K562 (cell line): ENCODE measurements around the gene PPT1. TPM values are rescaled to one million over a fixed set of nuclear protein-coding genes. Genes with fewer than 3 reads are reported as not detected.

Experiments
- ATAC-seq: fragments of 200-7000 bp; cut with Tn5 transposase; 3 replicates; pipeline ENCODE4 v1.9.1; 2020; ENCODE audit warnings: moderate library complexity
- BruUV-seq: library from RNA; stranded (reverse); fragments of 400-500 nt; replicated peaks from 2 replicates; lab custom pipeline; 2021; lab: Mats Ljungman, UMichigan
- CTCF ChIA-PET: fragments of 300-600 bp; formaldehyde crosslinking; extraction: SDS; loops from one replicate; lab custom pipeline; 2021; ENCODE audit warnings: low intra/inter-chr PET ratio; lab: Yijun Ruan, JAX
- POLR2A ChIA-PET: fragments of 300-600, 350-650 bp; sonication (Branson Sonifier 250); formaldehyde crosslinking; extraction: SDS; loops from one replicate; lab custom pipeline; 2021; ENCODE audit warnings: antibody characterized with exemption, inconsistent platforms; lab: Yijun Ruan, JAX
- DNase-seq, 4 experiments: peaks; one replicate each; pipeline versions ENCODE4 v3.0.0 to v3.0.0-alpha.2; 2011 to 2018; ENCODE audit warnings: low spot score in 3 of 4, mixed read lengths in 3 of 4; ENCODE audit errors: extremely low read depth in 1 of 4
- FAIRE-seq: peaks from 2 replicates; lab custom pipeline; 2011; peaks lifted over from hg19 to GRCh38; lab: Jason Lieb, UNC
- H2AFZ ChIP-seq: 2 replicates; pipeline ENCODE4 v1.6.0; 2011; ENCODE audit warnings: low read depth, low read length, control low read depth, inconsistent platforms
- H3K27ac ChIP-seq: fragments of 200-600 bp; 3 replicates; pipeline ENCODE4 v1.8.0; 2011; ENCODE audit warnings: low read depth, mild to moderate bottlenecking, control low read depth, inconsistent platforms, low read length, moderate library complexity, mixed read lengths; ENCODE audit errors: extremely low read depth
- H3K27me3 ChIP-seq, 2 experiments: fragments of 300-600 bp in 1 of 2; 2 replicates in 1 of 2; 3 replicates in 1 of 2; pipeline versions ENCODE4 v1.6.0 to v1.8.0; 2011; ENCODE audit warnings: inconsistent platforms in 2 of 2, low read length in 2 of 2, mild to moderate bottlenecking in 1 of 2, mixed read lengths in 1 of 2, moderate library complexity in 1 of 2; ENCODE audit not compliant: control insufficient read depth in 2 of 2, insufficient read depth in 2 of 2
- H3K36me3 ChIP-seq: fragments of 300-600 bp; 3 replicates; pipeline ENCODE4 v1.8.0; 2011; ENCODE audit warnings: mild to moderate bottlenecking, low read length, inconsistent platforms; ENCODE audit not compliant: control insufficient read depth, insufficient read depth
- H3K4me1 ChIP-seq, 2 experiments: fragments of 200-600 bp in 1 of 2; replicated peaks in 1 of 2; 2 replicates in 1 of 2; 3 replicates in 1 of 2; pipeline versions ENCODE4 v1.5.1 to v1.8.0; 2011; ENCODE audit warnings: inconsistent platforms in 2 of 2, low read length in 2 of 2, mild to moderate bottlenecking in 1 of 2, mixed read lengths in 1 of 2, moderate library complexity in 1 of 2; ENCODE audit not compliant: control insufficient read depth in 2 of 2, insufficient read depth in 2 of 2
- H3K4me2 ChIP-seq: 2 replicates; pipeline ENCODE4 v1.6.1; 2011; ENCODE audit warnings: low read length, control low read depth, inconsistent platforms, mixed read lengths; ENCODE audit not compliant: insufficient read depth
- H3K4me3 ChIP-seq: fragments of 200-600 bp; sonication (generic), shearing (Covaris generic); 2 replicates; pipeline ENCODE4 v1.5.1; 2016; ENCODE audit warnings: control low read depth, inconsistent platforms
- H3K79me2 ChIP-seq: fragments of 200-600 bp; 3 replicates; pipeline ENCODE4 v1.8.0; 2011; ENCODE audit warnings: low read length, inconsistent platforms; ENCODE audit not compliant: control insufficient read depth, insufficient read depth
- H3K9ac ChIP-seq, 2 experiments: 2 replicates each; pipeline versions ENCODE4 v1.6.0 to v1.6.1; 2011; ENCODE audit warnings: low read depth in 2 of 2, low read length in 2 of 2, control low read depth in 1 of 2, inconsistent platforms in 1 of 2, mild to moderate bottlenecking in 1 of 2, mixed read lengths in 1 of 2; ENCODE audit not compliant: insufficient read depth in 1 of 2
- H3K9me1 ChIP-seq: one replicate; pipeline ENCODE4 v1.6.0; 2011; ENCODE audit warnings: inconsistent platforms, mild to moderate bottlenecking, low read length, moderate library complexity; ENCODE audit not compliant: control insufficient read depth, insufficient read depth
- H3K9me3 ChIP-seq: replicated peaks from 2 replicates; pipeline ENCODE4 v1.5.1; 2011; ENCODE audit warnings: low read depth, low read length, inconsistent platforms; ENCODE audit not compliant: control insufficient read depth, insufficient read depth
- H4K20me1 ChIP-seq: replicated peaks from 2 replicates; pipeline ENCODE4 v1.6.1; 2011; ENCODE audit warnings: low read length, inconsistent platforms, mixed read lengths; ENCODE audit not compliant: control insufficient read depth, insufficient read depth
- ETS1 ChIP-seq: conservative IDR thresholded peaks from 2 replicates; pipeline ENCODE4 v1.6.1; 2011; ENCODE audit warnings: low read depth, mild to moderate bottlenecking, low read length; ENCODE audit not compliant: control insufficient read depth
- NR2C1 ChIP-seq, 2 experiments: fragments of 450-650 bp; IDR thresholded peaks; 2 replicates each; pipeline ENCODE4 v1.6.1; 2017; ENCODE audit warnings: mild to moderate bottlenecking in 2 of 2, antibody characterized with exemption in 1 of 2, inconsistent platforms in 1 of 2, missing compliant biosample characterization in 1 of 2, missing genetic modification characterization in 1 of 2
- PHF20 ChIP-seq: fragments of 450-650 bp; IDR thresholded peaks from 2 replicates; pipeline ENCODE4 v1.6.1; 2018; ENCODE audit not compliant: partially characterized antibody
- POLR3G ChIP-seq: IDR thresholded peaks from 2 replicates; pipeline ENCODE4 v1.6.1; 2011; ENCODE audit not compliant: insufficient read length, insufficient replicate concordance; ENCODE audit errors: extremely low read depth
- SMARCC2 ChIP-seq: fragments of 450-650 bp; IDR thresholded peaks from 2 replicates; pipeline ENCODE4 v1.6.1; 2017; ENCODE audit warnings: antibody characterized with exemption, moderate library complexity, mild to moderate bottlenecking, low read depth
- XRCC3 ChIP-seq: fragments of 450-650 bp; IDR thresholded peaks from 2 replicates; pipeline ENCODE4 v1.6.1; 2017; ENCODE audit warnings: mild to moderate bottlenecking, moderate library complexity
- ZNF436 ChIP-seq: fragments of 250-450, 450-650 bp; sonication (Bioruptor Pico); formaldehyde crosslinking; IDR thresholded peaks from 2 replicates; pipeline ENCODE4 v1.7.0; 2020; ENCODE audit warnings: mild to moderate bottlenecking
- WGBS: fragments of 100-300 bp; shearing (Covaris generic); methylation state at CpG from one replicate; pipeline ENCODE4 v1.1.6; 2016; ENCODE audit warnings: low coverage, mixed read lengths; ENCODE audit not compliant: insufficient coverage; ENCODE audit errors: missing lambda C conversion rate; 5-methylcytosine and 5-hydroxymethylcytosine counted together
- in situ Hi-C: fragments of 300-500 bp; cut with MboI; formaldehyde crosslinking; loops from 4 replicates; pipeline ENCODE4 v1.15.0; 2018; ENCODE audit warnings: inconsistent platforms, mixed read lengths
- intact Hi-C: fragments of 100-400 bp; cut with micrococcal nuclease; formaldehyde crosslinking; loops from 2 replicates; pipeline ENCODE4 v1.14.2; 2022
- polyA plus RNA-seq, 8 experiments: library from polyadenylated mRNA; depleted of rRNA in 4 of 8; stranded (reverse) in 5 of 8; unstranded in 3 of 8; fragments of >200 nt; fragmentation: Nextera tagmentation in 2 of 8; fragmentation: Illumina TruSeq in 1 of 8; extraction: Ambion mirVana in 2 of 8; extraction: Trizol in 1 of 8; gene quantifications; 2 replicates each; pipeline versions ENCODE4 v1.2.1 to v1.2.3, GENCODE V29; 2011 to 2014; ENCODE audit warnings: inconsistent platforms in 1 of 8, missing spikeins in 1 of 8
- total RNA-seq, 7 experiments: library from RNA; depleted of rRNA in 6 of 7; stranded (reverse); fragments of >200 nt in 6 of 7; fragmentation: Illumina TruSeq in 2 of 7; extraction: Trizol in 2 of 7; gene quantifications; 2 replicates each; pipeline versions ENCODE4 v1.2.1 to v1.2.3, GENCODE V29; 2011 to 2021; ENCODE audit warnings: low replicate concordance in 1 of 7

PPT1 gene
- total and polyA plus RNA-seq, 9 of the 15 experiments (the other 6 are each of a cell fraction or from before 2014, with no cell fraction given): 72.2 to 285 (median 143) TPM

DNA sequence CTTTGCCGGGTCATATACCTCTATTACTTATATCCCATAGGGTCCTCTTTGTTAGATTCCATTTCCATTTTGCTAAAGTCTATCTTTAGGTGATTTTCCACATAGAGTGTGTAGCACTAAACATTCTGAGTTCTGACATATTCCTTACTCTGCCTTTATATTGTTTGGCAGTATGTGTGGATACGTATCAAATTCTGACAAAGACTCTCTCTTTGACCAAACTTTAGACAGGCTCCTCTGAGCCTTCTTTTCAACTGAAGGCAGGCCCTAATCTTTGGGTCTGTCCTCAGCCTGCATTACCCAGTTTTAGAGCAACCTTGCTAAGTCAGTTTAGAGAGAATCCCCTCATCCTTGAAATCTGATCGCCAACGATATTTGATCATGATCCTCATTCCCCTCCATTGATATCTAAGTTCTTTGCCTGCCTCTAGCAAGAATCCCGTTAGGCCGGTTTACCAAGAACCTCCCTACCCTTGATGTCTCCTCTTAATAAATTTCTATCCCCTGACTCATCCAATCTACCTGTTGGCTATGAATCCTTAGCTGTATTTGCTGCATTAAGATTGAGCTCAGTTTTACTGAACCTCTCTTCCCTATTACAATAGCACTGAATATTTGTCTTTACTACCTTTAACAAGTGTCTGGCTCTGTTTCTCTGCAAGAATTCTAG lies 10.4 kb upstream of the PPT1 start (continued):
- TF ChIP-seq ETS1 (no peak), PHF20 (no peak)

GRCh38 chr1:40105028-40105427 lies 8.0 kb upstream of the PPT1 start:
- WGBS: 0% methylated on average over 1 of the region's 1 CpG
- no peaks in the 10 kb centered on the region for H3K9me1 ChIP-seq
- no peak for FAIRE-seq
- H3K4me3 ChIP-seq: no peak overlapping the region
- H3K4me1 ChIP-seq: no peaks in the 10 kb centered on the region
- ATAC-seq: no peak
- no peak for TF ChIP-seq ZNF436 (CRISPR knock-in tag)
- TF ChIP-seq SMARCC2: no peak
- no peak for TF ChIP-seq POLR3G
- TF ChIP-seq NR2C1 (IDR thresholded peaks at IDR 0.05): no peak
- no peak for TF ChIP-seq NR2C1 (tag; IDR thresholded peaks at IDR 0.05)
- TF ChIP-seq XRCC3: no peak
- H3K36me3 ChIP-seq: no peaks in the 10 kb centered on the region
- in situ Hi-C loops (no loop called here), intact Hi-C loops (no loop called here)
- no TSS peak for BruUV-seq
- no peaks in the 10 kb centered on the region for H3K79me2 ChIP-seq
- POLR2A ChIA-PET: interaction anchor here (1.2 to 1.7 kb wide), 2 partner anchors 11 to 210 kb away, joined by 3 to 4 read pairs; no protein-coding TSS in a partner anchor
- no peaks in the 10 kb centered on the region for H4K20me1 ChIP-seq
- no peak overlapping the region for H3K4me2 ChIP-seq
- no peak overlapping the region for H3K9ac ChIP-seq
- peaks cover 4% of the 10 kb centered on the region; the same call in 1 of the 2 replicates for H3K9me3 ChIP-seq
- H3K27ac ChIP-seq: no peak overlapping the region
- CTCF ChIA-PET: no interaction called here
- no peaks in the 10 kb centered on the region for H3K27me3 ChIP-seq
- no peak for DNase-seq
- no peak overlapping the region for H2AFZ ChIP-seq
